C4-2B (cell line): Measurements from ENCODE around the gene TEX36.

ENCODE experiments used
- H3K27ac ChIP-seq: fragments of 450-650 bp; 2 replicates; pipeline ENCODE4 v1.5.1; 2017
- ZFX ChIP-seq: fragments of 450-650 bp; IDR thresholded peaks from 2 replicates; pipeline ENCODE4 v1.6.1; 2017
- TF ChIP-seq, protein P1 (sequence below): fragments of 450-650 bp; conservative IDR thresholded peaks from 2 replicates; pipeline ENCODE4 v1.5.1; 2017; ENCODE audit warnings: mild to moderate bottlenecking

The TEX36 gene

GRCh38 chr10:125711110-125711750, 28.3 kb upstream of the TEX36 start:
- TF ChIP-seq ZFX = no peak
- TF ChIP-seq, protein P1, sequence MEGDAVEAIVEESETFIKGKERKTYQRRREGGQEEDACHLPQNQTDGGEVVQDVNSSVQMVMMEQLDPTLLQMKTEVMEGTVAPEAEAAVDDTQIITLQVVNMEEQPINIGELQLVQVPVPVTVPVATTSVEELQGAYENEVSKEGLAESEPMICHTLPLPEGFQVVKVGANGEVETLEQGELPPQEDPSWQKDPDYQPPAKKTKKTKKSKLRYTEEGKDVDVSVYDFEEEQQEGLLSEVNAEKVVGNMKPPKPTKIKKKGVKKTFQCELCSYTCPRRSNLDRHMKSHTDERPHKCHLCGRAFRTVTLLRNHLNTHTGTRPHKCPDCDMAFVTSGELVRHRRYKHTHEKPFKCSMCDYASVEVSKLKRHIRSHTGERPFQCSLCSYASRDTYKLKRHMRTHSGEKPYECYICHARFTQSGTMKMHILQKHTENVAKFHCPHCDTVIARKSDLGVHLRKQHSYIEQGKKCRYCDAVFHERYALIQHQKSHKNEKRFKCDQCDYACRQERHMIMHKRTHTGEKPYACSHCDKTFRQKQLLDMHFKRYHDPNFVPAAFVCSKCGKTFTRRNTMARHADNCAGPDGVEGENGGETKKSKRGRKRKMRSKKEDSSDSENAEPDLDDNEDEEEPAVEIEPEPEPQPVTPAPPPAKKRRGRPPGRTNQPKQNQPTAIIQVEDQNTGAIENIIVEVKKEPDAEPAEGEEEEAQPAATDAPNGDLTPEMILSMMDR = no peak
- no peak overlapping the region for H3K27ac ChIP-seq

DNA sequence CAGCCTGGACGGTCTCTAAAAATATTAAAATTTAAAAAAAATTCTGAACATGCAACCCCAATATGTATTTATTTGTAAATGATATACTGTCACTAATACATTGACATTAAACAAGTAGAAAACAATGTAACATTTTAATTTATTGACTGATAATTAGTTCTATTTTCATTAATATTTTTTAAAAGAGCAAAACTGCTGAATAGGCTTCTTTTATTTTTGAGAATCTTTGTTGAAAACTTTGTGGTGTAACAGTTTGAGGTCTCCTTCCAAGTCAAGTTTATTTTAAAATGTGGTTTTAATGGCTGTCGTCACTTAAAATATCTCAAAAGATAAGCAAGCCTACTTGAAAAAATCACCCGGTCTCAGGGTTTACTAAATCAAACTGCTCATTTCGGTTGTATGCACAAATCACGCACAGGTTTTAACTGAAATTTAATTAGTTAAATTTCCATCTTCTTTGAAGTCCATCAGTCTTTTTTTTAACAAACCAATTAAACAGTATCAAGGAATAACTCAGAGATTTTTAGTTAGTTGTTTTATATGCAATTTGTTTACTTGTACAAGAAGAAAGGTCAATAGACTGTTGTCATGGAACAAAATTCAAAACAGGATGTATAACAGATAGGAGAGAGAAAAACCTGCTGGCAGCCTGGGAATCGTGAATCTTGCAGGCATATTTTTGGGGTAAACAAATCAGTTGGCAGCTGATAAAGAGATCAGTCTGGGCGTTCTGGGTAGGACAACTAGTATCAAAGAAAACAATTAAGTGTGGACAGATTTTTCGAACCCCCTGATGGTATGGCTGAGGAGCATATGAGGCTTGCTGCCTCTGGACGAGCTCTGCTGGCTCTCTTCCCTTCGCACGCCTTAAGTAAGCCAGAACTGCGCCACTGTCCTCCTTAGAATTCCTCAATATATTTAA, 26.9 kb upstream of the TEX36 start:
- TF ChIP-seq, protein P1 = no peak
- TF ChIP-seq ZFX = no peak
- no peak overlapping the region for H3K27ac ChIP-seq

DNA sequence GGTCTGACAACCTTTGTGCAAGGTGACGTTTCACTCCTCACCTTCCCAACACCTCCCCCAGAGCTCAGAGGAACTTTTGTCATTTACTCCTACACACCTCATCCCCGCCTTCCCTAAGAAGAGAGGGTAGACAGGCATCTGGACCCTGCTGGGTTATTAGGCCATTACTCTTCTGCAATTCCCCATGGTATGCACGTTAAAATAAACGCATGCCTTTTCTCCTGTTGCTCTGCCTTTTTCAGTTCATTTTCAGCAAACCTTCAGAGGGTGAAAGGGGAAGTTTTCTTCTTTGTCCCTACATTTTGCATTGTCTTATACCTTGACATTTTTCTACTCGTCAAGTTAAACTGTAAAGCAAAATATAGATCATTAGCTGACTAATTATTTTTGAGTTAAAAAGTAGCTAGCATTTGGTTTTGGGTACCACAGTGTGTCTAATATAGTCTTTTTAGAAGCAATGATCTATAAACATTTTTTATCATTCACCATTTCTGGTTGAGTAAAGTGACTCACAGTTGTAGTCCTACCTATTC, 26.1 kb upstream of the TEX36 start:
- TF ChIP-seq, protein P1 = no peak
- TF ChIP-seq ZFX = no peak
- no peak overlapping the region for H3K27ac ChIP-seq

DNA sequence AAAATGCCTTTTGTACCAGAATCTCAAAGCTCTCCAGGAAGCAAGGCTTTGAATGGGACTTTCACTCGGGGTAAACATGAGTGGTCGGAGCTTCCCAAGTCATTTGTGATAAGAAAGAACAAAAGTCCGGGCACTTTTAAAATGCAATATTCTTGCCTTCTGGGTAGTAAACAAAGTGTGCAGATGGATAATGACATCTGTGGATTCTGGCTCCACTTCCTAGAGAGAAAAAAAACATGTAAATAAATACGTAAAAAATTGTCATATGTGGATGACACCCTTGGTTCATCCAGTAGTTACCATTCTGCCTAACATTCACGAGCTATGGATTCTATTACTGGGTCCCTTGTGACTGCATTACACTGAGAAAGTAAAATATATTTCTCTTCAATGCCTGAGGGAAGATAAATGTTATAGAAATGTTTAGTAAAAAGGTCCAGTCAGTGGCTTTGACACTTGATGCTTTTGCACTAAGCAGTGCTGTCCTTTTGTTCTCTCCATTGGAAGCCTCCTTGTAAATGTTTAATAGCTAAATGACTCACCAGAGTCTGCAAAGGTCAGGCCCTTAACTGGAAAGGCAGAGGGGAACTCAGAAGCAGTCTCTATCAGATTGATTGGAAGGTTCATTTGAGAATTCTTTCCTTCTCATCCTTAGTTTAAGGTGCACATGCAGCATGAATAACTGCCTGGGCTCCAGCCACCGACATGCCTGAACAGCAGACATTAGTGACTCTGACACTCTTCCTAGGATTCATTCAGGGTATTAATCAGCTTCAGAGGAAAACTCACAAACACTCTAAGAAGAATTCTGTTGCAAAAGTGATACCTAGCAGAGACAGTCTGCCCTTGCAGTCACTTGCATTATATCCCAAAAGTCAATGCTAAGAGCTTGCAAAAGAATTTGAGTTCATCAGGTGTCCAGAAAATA, 24.8 kb upstream of the TEX36 start:
- no peak for TF ChIP-seq ZFX
- TF ChIP-seq, protein P1 = no peak
- H3K27ac ChIP-seq = peak overlapping the region; percentile 31; the same call in 1 of the 2 replicates

DNA sequence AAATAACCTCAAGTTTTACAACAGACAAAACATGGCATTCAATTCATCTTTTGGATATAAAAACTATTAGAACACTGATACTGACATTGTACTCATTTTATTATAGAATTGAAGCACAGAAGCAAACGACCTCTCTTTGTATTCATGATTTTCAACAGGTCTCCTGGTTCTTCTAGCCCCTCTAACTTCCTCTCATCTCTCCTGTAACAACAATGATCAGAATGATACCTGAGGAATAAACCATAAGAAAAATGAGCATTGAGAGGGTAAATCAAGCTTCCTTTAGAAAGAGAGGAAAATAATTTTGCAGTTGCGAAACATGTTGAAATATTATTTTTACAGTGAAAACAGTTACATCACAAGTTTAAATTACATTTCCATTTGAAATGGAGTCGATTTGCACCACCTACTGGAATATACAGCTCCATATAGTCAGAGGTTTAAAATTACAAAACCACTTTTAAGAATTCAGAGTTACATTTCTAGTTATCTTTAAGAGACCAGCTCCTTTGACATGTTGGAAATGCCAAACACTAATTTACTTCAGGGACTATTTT, 17.5 kb upstream of the TEX36 start:
- no peak for TF ChIP-seq ZFX
- TF ChIP-seq, protein P1 = peak; percentile 57
- no peak overlapping the region for H3K27ac ChIP-seq

GRCh38 chr10:125699562-125700143, 16.7 kb upstream of the TEX36 start:
- TF ChIP-seq, protein P1 = no peak
- TF ChIP-seq ZFX = no peak
- no peak overlapping the region for H3K27ac ChIP-seq
